ENCODE data around the gene NAGPA.

- TF ChIP-seq FOXM1 (IDR thresholded peaks at IDR 0.05; ENCODE audit: borderline replicate concordance, low read depth) = no peak
- TF ChIP-seq YY1 (IDR thresholded peaks at IDR 0.05; ENCODE audit: low read depth) = no peak
- TF ChIP-seq TAF1 (IDR thresholded peaks at IDR 0.05; ENCODE audit: low read depth) = no peak
These were observed 25.4 kb downstream of the NAGPA start for GRCh38 chr16:5008311-5008731.

Data from Ishikawa (cell line).